ENCODE data around the gene COPS7A.

- TF ChIP-seq POLR2AphosphoS5 (IDR thresholded peaks at IDR 0.05; ENCODE audit: low read depth, low read length) (no peak), TAF1 (IDR thresholded peaks at IDR 0.05; ENCODE audit: borderline replicate concordance, insufficient read depth, low read length) (no peak), REST (IDR thresholded peaks at IDR 0.05; ENCODE audit: insufficient read depth in 1 of 2, low read depth in 2 of 2, low read length in 2 of 2) (no peak), SIN3A (IDR thresholded peaks at IDR 0.05; ENCODE audit: borderline replicate concordance, insufficient read depth, low read length) (no peak)
Observed at GRCh38 chr12:6695313-6696045, 28.4 kb upstream of the COPS7A start.

Measured in PFSK-1 (cell line).